H54 (cell line): ENCODE measurements around the gene DPCD.
A peak's percentile ranks its signal among the peaks of the same experiment; 100 is the strongest.

Experiments used
- DNase-seq: peaks from one replicate; pipeline ENCODE4 v3.0.0; 2011; ENCODE audit warnings: low spot score, mixed read lengths; ENCODE audit not compliant: insufficient read length
- FAIRE-seq: peaks from 3 replicates; lab custom pipeline; 2011; peaks lifted over from hg19 to GRCh38; lab: Jason Lieb, UNC
- POLR2A ChIP-seq: IDR thresholded peaks from 2 replicates; pipeline ENCODE4 v1.6.1; 2011; ENCODE audit warnings: low read depth, mild to moderate bottlenecking, low read length

DPCD gene

GRCh38 chr10:101563007-101563406 lies 25.1 kb upstream of the DPCD start:
- TF ChIP-seq POLR2A: no peak
- no peak for DNase-seq
- FAIRE-seq: no peak

DNA sequence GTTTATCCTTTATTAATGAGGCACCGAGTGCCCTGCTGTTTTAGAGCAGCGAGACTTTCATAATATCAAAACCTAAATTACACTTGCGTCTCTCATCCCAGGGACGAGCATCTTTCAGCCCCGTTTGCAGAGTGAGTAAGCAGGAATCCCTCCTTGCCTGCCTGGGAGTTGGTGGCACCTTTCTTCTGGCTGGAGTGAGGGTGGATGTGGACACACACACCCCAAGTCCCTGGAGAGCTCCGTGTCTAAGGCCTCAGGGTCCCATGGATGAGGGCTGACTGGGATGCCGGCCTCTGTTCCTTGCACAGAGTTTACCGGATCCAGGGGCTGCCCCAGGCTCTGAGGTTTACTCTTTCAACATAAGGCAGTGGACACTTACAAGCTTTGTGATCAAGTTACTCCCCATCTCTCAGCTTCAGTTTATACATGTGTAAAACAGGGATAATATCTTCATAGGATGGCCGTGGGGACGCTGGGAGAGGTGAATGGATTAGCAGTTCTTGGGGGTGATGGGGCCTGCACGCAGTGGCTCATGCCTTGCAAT lies 24.6 kb upstream of the DPCD start:
- FAIRE-seq: no peak

DNA sequence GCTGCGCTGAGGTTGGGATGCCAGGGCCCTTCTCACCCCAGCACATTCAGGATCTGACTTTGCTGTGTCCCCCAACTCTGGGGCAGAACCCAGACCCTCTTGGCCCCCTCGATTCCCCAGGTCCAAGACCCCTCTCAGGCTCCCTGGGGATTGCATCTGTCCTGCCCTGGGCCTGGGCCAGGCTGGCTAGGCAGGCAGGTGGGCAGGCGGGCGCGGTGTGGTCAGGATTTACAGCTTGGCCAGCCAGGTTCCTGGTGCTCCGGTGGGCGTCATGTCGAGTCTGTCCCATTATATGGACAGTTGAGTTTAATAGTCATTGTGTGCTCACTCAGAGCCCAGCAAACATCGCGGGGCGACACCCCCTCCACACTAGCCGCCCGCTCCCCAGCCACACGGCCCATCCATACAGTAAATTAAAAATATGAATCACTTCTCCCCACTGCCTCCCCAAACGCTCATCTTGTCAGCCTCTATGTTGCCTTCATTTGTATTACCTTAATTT lies 23.6 kb upstream of the DPCD start:
- FAIRE-seq: no peak
- DNase-seq: no peak

More for the DNA sequence above, 24.6 kb upstream of the DPCD start:
- DNase-seq: no peak
- no peak for TF ChIP-seq POLR2A

GRCh38 chr10:101565370-101565900 lies 22.7 kb upstream of the DPCD start:
- DNase-seq (no peak), FAIRE-seq (no peak)
- no peak for TF ChIP-seq POLR2A

More for the DNA sequence above, 23.6 kb upstream of the DPCD start:
- TF ChIP-seq POLR2A: no peak

DNA sequence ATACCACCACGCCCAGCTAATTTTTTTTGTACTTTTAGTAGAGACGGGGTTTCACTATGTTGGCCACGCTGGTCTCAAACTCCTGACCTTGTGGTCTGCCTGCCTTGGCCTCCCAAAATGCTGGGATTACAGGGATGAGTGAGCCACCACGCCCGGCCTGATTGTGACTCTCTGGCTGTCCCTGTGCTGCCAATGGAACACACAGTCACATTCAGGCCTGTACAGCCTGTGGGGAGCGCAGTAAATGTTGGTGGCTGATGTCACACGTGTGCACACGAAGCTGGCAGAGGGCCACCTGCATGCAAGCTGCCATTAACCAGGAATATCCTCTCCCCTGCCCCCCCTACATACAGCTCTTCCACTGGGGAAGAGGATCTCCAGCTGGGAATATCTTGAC lies 22.2 kb upstream of the DPCD start:
- no peak for TF ChIP-seq POLR2A
- FAIRE-seq: no peak
- no peak for DNase-seq

DNA sequence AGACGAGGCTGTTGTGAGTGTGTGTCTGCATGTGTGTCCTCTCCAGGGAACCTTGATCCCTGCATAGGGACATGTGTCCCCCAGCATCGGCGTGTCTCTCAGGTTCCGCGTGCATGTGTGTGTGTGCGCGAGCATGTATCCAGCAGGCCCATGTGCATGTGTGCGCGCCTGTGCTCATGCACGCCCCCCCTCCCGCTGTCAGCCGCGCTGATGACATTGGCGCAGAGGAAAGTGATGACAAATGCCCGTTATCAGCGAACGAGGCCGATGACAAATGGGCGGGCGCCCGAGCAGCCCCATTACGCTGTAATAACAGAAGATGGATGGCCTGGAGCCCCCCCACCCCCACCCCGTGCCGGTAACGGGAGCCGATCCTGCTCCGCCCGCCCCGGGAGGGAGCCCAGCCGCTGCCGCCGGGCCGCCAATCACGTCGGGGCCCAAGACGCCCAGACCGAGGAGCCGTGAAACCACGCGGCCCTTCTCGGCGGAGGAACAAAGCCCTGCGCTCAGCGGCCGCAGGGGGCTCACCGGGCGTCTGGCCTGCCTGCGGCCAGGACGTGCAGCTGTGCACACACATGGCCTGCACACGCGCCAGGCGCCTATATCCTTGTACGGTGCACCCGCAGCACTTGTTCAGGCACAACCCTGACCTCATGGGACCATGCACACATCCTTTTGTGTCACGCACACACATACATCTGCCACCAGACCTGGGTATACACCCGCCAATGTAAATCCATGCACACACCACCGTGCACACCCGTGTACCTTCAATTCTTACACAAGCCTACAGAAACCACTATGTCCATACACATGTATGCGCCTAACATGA lies 21.6 kb upstream of the DPCD start:
- TF ChIP-seq POLR2A: no peak
- DNase-seq (no peak), FAIRE-seq (no peak)

- TF ChIP-seq POLR2A: no peak
- FAIRE-seq (no peak), DNase-seq (no peak)
Observed at GRCh38 chr10:101567165-101568006, 20.7 kb upstream of the DPCD start.

GRCh38 chr10:101568054-101568745 lies 19.9 kb upstream of the DPCD start:
- no peak for FAIRE-seq
- TF ChIP-seq POLR2A: no peak
- no peak for DNase-seq

DNA sequence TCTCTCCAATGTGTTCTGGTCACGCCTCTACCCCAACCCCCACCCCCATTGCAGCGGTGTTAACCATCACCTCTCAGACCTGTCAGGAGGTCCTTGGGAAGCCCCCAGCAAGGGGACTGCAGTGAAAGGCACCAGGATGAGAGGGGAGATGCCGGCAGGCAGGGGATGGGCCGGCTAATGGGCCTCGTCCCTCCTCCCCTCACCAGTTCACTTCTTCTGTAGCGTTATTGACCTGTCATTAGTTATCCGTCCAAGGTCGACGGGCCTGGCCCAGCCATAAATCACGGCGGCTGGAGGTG lies 18.8 kb upstream of the DPCD start:
- FAIRE-seq (no peak), DNase-seq (no peak)
- no peak for TF ChIP-seq POLR2A

GRCh38 chr10:101569622-101570427 lies 18.3 kb upstream of the DPCD start:
- TF ChIP-seq POLR2A: no peak; the same call in 1 of the 2 replicates
- DNase-seq (peak; percentile 89), FAIRE-seq (no peak)

DNA sequence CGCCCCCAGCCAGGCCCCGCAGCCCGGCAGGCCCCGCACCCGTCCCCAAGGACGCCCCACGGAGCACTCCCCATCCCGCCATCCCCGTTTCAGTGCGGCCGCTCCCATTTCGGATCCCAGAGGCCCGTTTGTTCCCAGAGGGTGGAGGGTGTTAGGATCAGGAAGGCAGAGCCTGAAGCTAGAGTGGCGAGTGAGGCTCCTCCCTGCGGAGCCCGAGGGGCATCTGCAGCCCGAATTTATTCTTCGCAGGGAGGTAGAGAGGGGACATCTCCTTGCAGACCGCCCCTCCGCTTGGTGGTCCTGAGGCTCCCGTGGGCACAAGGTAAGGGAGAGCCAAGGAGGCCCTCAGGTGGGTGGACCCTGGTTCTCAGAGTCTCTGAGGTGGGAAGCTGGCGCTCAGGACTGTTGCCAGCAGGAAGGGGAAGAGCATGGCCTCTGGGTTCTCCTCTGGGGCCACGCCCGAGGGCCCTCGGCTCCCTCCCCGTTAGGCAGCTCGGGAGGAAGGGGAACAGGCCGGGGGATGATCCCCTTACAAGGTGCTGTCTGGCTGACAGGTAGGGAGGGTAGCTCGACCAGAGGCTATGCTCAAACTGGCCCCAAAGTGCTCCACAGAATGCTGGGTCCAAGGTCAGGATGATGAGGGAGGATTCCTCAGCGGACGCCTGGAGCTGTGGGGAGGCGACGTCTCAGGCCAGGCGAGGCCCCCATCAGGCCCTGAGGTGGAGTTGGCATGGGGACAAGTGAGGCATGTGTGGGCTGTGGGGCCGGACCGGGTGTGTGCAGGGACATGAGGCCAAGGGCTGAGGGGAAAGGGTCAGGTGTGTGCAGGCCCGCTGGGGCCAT lies 17.5 kb upstream of the DPCD start:
- DNase-seq (peak; percentile 69), FAIRE-seq (no peak)
- no peak for TF ChIP-seq POLR2A
